GM12865 (cell line): ENCODE measurements around the gene GNG2.

Experiments
- DNase-seq: peaks from one replicate; pipeline ENCODE4 v3.0.0; 2010; ENCODE audit warnings: low read depth
- H3K4me3 ChIP-seq: 2 replicates; pipeline ENCODE4 v1.5.1; 2011; ENCODE audit warnings: mild to moderate bottlenecking, low read depth, low read length, control low read depth
- TF ChIP-seq, protein P1 (sequence below): IDR thresholded peaks from 2 replicates; pipeline ENCODE4 v1.5.1; 2011; ENCODE audit warnings: low read length, control low read depth, low read depth, inconsistent platforms; ENCODE audit not compliant: insufficient read depth; ENCODE audit errors: missing control alignments

GNG2 gene

DNA sequence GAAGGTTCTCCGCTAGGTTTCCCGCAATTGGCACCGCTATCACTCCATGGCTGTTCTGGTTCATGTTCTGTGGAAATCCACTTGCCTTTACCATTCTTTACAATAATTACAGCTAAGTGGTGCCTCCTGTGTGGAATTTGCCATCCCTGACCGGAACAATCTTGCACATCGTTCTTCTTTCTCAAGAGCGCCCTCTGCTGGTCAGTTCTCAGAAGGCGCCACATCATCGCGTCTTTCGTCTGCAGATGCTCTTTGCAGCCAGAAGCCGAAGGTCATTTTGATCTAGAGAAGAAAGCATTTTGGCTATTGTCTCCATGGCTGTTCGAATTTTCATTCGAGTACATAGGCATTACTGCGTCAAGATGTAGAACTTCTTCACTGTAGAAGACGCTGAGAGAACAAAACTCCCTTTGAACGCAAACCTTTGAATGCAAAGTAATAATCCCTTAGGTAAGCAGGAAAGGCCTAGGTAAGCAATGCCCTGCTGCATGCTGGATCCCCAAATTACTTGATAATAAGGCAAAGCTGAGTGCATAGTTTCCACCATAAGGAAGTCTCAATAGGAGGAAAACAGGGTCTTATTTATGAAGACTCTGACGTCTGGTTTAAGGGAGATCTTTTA lies 118.8 kb downstream of the GNG2 start:
- DNase-seq = peak; percentile 88
- no peak overlapping the region for H3K4me3 ChIP-seq
- TF ChIP-seq, protein P1, sequence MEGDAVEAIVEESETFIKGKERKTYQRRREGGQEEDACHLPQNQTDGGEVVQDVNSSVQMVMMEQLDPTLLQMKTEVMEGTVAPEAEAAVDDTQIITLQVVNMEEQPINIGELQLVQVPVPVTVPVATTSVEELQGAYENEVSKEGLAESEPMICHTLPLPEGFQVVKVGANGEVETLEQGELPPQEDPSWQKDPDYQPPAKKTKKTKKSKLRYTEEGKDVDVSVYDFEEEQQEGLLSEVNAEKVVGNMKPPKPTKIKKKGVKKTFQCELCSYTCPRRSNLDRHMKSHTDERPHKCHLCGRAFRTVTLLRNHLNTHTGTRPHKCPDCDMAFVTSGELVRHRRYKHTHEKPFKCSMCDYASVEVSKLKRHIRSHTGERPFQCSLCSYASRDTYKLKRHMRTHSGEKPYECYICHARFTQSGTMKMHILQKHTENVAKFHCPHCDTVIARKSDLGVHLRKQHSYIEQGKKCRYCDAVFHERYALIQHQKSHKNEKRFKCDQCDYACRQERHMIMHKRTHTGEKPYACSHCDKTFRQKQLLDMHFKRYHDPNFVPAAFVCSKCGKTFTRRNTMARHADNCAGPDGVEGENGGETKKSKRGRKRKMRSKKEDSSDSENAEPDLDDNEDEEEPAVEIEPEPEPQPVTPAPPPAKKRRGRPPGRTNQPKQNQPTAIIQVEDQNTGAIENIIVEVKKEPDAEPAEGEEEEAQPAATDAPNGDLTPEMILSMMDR = peak; percentile 79

GRCh38 chr14:51981218-51981854 lies 120.9 kb downstream of the GNG2 start:
- TF ChIP-seq, protein P1 = no peak
- DNase-seq = peak; percentile 64
- H3K4me3 ChIP-seq = no peak overlapping the region

- TF ChIP-seq, protein P1 = no peak
- no peak overlapping the region; the same call in 1 of the 2 replicates for H3K4me3 ChIP-seq
- no peak for DNase-seq
Measured at GRCh38 chr14:51988221-51988620, 127.8 kb downstream of the GNG2 start.

DNA sequence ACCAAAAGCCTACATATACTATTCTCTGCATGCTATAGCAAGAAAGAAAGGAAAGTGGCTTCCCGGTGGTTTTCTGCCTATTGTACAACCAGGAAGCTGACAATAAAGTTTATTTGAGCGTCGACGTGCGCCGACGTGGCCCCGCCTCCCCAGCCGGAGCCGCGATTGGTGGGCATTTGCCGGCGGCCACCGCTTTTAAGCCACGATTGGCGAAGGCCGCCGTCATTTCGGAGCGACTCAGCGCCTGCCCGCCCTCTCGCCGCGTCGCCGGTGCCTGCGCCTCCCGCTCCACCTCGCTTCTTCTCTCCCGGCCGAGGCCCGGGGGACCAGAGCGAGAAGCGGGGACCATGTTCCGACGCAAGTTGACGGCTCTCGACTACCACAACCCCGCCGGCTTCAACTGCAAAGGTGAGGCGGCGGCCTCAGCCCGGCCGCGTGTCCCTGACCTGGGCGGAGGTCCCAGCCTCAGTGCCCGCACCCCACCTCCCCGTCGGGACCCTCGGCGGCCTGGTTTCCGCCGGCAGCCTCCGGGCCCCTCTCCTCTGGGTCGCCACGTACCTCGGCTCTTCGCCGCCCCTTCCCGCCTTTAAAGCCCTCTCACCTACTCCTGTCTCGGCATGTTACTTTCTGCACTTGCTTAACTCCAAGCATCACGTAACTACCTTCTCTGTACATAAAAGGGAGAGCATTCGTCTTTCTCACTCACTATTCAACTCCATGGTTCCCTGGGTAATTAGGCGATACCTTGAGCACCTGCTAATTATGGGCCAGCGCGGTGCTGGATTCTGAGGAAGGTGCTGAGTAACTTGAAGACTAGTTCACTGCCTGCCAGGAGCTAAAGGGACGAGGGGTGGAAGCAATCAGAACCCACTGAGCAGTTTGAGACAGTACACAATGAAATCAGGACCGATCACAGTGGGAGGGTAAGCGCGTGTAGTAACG lies 129.2 kb downstream of the GNG2 start, which contains the start of gene RTRAF:
TSS of gene RTRAF (plus strand) at position 254 of the 942 bp plus-strand sequence. CDS start at position 348, 94 bp downstream.
- TF ChIP-seq, protein P1 = no peak
- H3K4me3 ChIP-seq = peak within 1 kb of the TSS; percentile 96
- peak; percentile 97 for DNase-seq

- H3K4me3 ChIP-seq = peak overlapping the region; percentile 96
- no peak for DNase-seq
- TF ChIP-seq, protein P1 = no peak
Measured at GRCh38 chr14:51990488-51990887, 130.1 kb downstream of the GNG2 start.

DNA sequence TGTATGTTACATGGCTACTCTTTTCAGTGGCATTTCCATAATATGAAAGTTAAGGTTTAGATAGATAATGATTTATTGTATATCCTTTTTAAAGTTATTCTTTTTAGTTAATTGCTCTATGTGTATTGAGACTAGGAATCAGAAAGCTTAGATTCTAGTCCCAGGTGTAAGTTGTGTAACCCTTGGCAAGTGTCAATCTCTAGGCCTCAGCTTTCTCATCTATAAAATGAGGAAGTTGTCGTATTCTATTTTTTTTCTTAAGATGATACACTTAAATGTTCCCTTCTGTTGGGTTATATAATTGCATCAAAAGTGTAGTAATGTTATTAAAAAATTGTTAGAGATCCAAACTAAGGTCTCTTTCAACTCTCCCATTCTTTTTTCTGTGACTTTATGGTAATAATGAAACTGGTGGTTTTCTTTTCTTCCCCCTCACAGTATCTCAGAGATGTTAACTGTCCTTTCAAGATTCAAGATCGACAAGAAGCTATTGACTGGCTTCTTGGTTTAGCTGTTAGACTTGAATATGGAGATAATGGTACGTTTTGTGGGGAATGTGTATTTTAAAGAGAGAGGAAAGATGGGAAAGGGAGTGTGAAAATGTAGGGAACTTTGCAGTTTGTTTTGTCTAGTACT lies 133.0 kb downstream of the GNG2 start:
- DNase-seq = no peak
- TF ChIP-seq, protein P1 = no peak
- no peak overlapping the region for H3K4me3 ChIP-seq
